GM19397 (cell line): ENCODE results near the gene ADAM30.

Experiments used
- ATAC-seq: cut with Tn5 transposase; IDR thresholded peaks from one replicate; pipeline ENCODE4 v1.9.1; 2021; ENCODE audit warnings: mild to moderate bottlenecking, moderate library complexity; ENCODE audit not compliant: unreplicated experiment

The ADAM30 gene

DNA sequence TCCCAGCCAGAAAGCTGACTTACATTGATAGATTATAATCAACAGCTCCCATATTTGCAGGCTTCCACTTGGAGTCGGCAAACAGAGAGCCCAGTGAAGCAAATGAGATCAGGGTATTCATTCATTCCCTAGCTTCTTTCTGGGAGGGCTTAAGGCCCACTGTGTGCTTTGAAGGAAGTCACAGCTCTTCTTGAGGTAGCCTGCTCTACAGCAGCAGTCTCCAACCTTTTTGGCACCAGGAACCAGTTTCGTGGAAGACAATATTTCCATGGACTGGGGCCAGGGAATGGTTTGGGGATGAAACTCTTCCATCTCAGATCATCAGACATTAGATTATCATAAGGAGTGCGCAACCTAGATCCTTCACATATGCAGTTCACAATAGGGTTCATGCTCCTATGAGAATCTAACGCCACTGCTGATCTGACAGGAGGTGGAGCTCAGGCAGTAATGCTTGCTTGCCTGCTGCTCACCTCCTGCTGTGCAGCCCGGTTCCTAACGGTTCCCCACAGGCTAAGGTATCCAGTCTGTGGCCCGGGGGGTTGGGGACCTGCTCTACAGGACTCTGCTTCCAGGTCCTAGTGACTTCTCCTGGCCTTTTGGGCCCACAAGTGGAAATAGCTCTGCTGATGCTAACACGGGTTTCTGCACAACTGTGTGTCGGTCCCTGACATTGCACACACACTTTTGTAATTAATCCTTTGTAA is 13.7 kb upstream of the ADAM30 start:
- ATAC-seq: no peak

- ATAC-seq: no peak
Measured at GRCh38 chr1:119908661-119909060, 12.3 kb upstream of the ADAM30 start.

GRCh38 chr1:119906927-119907652 is 10.8 kb upstream of the ADAM30 start:
- ATAC-seq: no peak

GRCh38 chr1:119903443-119903835 is 7.1 kb upstream of the ADAM30 start:
- no peak for ATAC-seq

- ATAC-seq: no peak
Measured at GRCh38 chr1:119902775-119903442, 6.6 kb upstream of the ADAM30 start.

DNA sequence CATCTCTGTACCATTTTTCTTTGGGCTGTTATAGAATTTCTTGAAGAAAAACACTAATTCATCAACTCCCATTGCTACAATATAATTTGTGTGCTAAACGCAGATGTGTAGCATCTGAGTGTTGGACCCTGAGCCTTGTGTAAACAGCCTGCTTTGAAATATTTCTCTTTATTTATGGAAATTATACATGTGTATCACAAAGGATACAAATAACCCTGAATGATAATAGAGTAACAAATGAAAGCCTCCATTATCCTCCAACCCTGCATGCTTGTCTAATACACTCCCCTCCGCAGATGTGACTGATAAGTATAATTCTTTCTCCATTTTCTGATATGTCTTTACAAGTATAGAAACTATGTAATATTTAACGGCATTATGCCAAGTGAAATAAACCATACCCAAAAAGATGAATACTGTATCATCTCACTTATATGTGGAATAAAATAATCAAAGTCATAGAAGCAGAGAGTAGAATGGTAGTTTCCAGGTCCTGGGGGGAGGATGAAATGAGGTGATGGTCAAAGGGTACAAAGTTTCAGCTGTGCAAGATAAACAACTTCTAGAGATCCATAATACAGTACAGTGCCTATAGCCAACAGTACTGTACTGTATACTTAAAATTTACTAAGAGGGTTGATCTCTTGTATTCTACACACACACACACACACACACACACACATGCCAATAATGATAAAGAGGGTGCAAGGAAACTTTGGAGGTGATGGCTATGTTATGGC is 2.8 kb upstream of the ADAM30 start:
- ATAC-seq: no peak

DNA sequence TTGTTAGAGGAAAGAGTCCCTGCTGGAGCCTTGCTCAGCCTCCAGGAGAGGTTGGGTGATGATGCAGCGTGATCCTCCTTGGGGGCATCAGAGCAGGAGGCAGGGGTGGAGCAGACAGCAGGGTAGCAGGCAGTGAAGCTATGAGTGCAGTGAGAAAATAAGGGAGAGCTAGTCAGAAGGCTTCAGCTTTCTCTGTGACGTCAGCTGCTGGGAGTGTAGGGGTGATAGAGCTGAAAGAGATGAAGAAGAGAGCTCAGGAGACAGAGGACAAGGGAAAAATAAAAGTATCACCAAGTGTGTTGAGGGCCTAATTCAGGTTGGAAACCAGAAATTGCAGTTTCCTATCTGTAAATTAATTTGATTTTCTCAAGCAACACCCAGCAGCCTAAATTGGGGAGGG is 2.2 kb upstream of the ADAM30 start:
- ATAC-seq: no peak

GRCh38 chr1:119895102-119895501 is 1.2 kb downstream of the ADAM30 start:
- ATAC-seq: no peak

- no peak for ATAC-seq
Measured at GRCh38 chr1:119893827-119894700, 2.3 kb downstream of the ADAM30 start.

DNA sequence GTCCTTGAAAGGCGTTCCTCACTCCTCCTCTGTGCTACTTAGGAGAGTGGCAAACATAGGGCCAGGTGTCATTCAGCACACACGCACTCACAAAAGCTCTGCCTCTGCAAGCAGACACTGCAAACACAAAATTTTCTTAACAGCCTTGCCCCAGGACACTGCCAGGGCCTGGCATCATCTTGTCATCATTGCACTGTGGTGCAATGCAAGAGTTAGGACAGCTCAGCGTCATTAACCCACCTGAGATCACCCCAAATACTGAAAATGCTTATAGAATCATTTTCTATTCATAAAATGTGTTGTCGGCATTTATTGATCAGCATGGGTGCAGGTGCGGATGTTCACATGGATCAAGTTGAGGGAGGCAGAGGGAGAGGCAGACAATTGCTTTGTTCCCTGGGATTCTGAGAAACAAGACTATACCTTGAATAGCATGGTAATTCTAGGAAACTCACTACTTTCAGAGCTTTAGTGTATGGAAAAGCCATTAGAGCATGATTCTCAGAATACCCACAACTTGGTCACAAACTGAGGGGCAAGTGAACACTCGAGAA is 3.0 kb downstream of the ADAM30 start:
- no peak for ATAC-seq

DNA sequence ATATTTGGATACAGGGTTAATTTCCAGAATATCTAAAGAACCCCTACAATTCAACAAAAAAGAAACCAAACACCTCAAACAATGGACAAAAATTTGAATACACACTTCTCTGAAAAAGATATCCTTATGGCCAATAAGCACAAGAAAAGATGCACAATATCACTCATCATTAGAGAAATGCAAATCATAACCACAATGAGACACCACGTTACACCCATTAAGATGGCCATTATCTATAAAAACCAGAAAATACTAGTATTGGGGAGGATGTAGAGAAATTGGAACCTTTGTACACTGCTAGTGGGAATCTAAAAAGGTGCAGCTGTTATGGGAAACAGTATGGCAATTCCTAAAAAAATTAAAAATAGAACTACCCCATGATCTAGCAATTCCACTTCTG is 4.9 kb downstream of the ADAM30 start:
- no peak for ATAC-seq

- ATAC-seq: no peak
Measured at GRCh38 chr1:119888476-119888875, 7.8 kb downstream of the ADAM30 start.

- ATAC-seq: no peak
Measured at GRCh38 chr1:119887427-119887826, 8.9 kb downstream of the ADAM30 start.

DNA sequence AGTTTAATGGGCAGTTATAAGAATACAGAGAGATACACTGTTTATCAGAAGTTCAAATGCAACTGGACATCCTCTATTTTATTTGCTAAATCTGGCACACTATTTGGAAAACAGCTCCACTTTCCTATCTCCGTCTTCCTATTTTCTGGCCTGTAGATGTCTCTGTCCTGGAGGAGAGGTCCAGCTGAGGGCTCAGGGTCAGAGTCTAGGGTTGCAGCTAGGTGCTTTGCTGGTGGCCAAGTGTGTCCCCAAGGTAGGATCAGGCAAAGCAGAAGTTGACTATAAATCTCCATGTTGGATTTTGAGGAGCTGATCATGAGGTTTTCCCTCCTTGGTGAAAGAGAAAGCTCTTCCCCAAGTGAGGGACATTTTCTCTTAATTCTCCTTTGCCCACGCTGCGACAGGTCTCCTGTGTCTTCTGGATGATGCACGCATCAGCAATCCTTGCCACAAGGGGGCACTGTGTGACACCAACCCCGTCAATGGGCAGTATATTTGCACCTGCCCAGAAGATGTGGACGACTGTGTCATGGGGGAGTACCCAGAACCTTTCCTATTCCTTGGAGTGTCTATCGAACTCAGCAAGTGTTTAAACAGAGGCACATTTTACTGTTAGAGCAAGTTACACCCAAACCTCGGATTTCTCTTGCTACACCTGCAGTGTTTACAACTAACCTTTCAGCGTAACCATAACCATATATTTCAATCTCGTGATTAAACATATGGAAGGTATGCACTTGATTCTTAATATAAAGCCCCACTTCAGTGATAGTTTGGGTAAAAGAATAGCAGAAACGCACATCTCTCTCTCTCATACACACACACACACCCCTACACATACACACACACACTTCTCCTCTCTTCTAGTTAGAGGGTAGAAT is 10.2 kb downstream of the ADAM30 start:
- no peak for ATAC-seq

DNA sequence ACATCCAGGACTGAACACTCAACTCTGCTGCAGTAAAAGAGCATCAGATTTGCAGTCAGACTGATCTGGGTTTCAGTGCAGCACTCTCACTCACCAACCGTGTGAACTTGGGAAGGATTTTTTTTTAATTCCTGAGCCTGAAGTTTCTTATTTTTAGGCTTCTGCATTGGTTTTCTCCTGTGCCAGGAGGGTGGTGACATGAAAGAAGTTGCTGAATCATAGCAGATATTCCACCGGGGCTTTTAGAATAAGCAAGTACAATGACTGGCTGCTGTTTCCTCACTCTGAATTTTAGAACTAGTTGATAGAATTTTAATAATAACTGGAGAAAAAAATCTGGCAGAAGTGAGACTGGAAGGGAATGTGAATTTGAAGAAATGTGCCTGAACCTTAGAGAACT is 11.6 kb downstream of the ADAM30 start:
- ATAC-seq: no peak

- no peak for ATAC-seq
Measured at GRCh38 chr1:119883826-119884225, 12.5 kb downstream of the ADAM30 start.

DNA sequence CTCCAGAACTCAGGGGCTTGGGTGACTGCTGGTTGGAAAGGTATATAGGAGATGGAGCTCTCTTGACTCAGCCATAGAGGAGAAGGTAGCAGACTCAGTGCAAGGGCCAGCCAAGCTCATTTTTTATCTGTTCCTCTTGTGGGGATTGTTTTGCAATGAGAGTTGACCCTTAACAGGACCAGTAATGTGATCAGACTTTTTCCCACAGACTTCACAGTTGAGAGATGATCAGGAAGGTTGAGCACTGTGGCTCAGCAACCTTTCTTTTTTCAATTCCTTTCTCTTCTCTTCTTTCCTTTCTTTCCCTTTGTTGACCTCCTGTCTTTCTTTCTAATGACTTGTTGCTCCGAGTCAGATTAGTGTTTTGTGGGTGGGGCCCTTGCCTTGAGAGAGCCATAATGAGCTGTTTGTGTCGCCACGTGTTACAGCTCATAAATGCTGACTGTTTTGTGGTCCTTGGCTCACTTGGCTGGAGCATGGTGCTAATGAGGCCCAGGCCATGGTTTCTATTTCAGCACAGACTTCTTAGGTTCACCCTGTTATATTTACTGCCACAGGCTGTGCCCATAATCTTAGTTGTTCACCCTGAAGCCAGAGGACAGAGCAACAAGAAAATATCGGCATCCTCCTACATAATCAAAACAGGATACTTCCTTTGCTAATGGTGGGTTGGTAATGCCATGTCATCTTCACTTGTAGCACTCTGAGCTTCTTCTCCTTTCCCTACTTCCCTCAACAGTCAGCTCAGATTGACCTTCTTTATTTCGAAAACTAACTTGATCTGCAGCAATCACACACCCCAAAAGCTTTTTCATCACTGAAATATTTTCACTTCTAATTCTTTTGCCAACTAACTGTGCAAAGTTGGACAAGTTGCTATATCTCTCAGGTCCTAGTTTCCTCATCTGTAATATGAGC is 13.9 kb downstream of the ADAM30 start:
- no peak for ATAC-seq
